ENCODE measurements around the gene GPS2. TPM values are rescaled to one million over a fixed set of nuclear protein-coding genes. Genes with fewer than 3 reads are reported as not detected.
A peak's percentile ranks its signal among the peaks of the same experiment; 100 is the strongest.

Gene GPS2
- total RNA-seq, 4 donors from 2014 or later = 66.9 to 104 (median 82.5) TPM

GRCh38 chr17:7309628-7310027, 5.5 kb downstream of the GPS2 start:
- ATAC-seq = no peak
- no peaks in the 10 kb centered on the region for H3K9me3 ChIP-seq
- peak overlapping the region in 1 of 2 donors; percentile 99 for H3K4me3 ChIP-seq
- H3K36me3 ChIP-seq = peaks cover 3 to 51% of the 10 kb centered on the region in 2 donors
- no peak for TF ChIP-seq CTCF (IDR thresholded peaks at IDR 0.05)
- TF ChIP-seq POLR2AphosphoS5 (IDR thresholded peaks at IDR 0.05) = no peak
- TF ChIP-seq EP300 (IDR thresholded peaks at IDR 0.05) = no peak
- no peak for TF ChIP-seq POLR2A (IDR thresholded peaks at IDR 0.05)
- H3K4me1 ChIP-seq = peaks cover 5 to 68% (median 33%) of the 10 kb centered on the region in 3 donors
- 85 to 86% methylated on average over 12 of the region's 12 CpGs for WGBS, 2 donors (ENCODE audit: low coverage in 1 of 2)
- H3K27me3 ChIP-seq = no peaks in the 10 kb centered on the region
- H3K27ac ChIP-seq = peak overlapping the region in 3 of 4 donors; percentile 99 to 100 (median 100)

- Histone ChIP-seq H3K4me3 (peak overlapping the region; percentile 68 to 99), H3K27me3 (no peaks in the 10 kb centered on the region), H3K27ac (peak overlapping the region; percentile 91 to 100 (median 100)), H3K36me3 (peaks cover 3 to 47% of the 10 kb centered on the region in 2 donors), H3K9me3 (no peaks in the 10 kb centered on the region), H3K4me1 (peaks cover 5 to 60% (median 25%) of the 10 kb centered on the region in 3 donors)
- no peak for TF ChIP-seq CTCF (IDR thresholded peaks at IDR 0.05)
- TF ChIP-seq POLR2AphosphoS5 (IDR thresholded peaks at IDR 0.05) = peak; percentile 36
- TF ChIP-seq POLR2A (IDR thresholded peaks at IDR 0.05) = no peak
- WGBS, 2 donors (ENCODE audit: low coverage in 1 of 2) = 0 to 3% methylated on average over 6 to 7 of the region's 14 CpGs
- peak; percentile 35 for ATAC-seq
Measured at GRCh38 chr17:7308625-7309433, 6.3 kb downstream of the GPS2 start.

- no peaks in the 10 kb centered on the region for H3K27me3 ChIP-seq
- no peaks in the 10 kb centered on the region for H3K9me3 ChIP-seq
- WGBS, 2 donors (ENCODE audit: low coverage in 1 of 2) = 0% methylated on average over 3 of the region's 104 CpGs; no CpG with 5 or more reads in 1 of the 2 donors
- TF ChIP-seq EP300 (IDR thresholded peaks at IDR 0.05) (no peak), CTCF (IDR thresholded peaks at IDR 0.05) (peak in 3 of 4 experiments; percentile 13 to 44 (median 33)), POLR2A (IDR thresholded peaks at IDR 0.05) (peak in 1 of 2 donors; percentile 95)
- peak overlapping the region; percentile 91 to 100 (median 100) for H3K27ac ChIP-seq
- peaks cover 3 to 38% of the 10 kb centered on the region in 2 donors for H3K36me3 ChIP-seq
- peak overlapping the region; percentile 68 to 99 for H3K4me3 ChIP-seq
- ATAC-seq = peak; percentile 17
- peaks cover 5 to 51% (median 16%) of the 10 kb centered on the region in 3 donors for H3K4me1 ChIP-seq
Measured at GRCh38 chr17:7307686-7308624, 7.2 kb downstream of the GPS2 start.

GRCh38 chr17:7306911-7307685, 8.1 kb downstream of the GPS2 start, which contains the start of gene EIF5A:
Gene EIF5A, plus strand, starts transcription at chr17:7307628. Its CDS starts 2,008 bp downstream, at chr17:7309636.
- Histone ChIP-seq H3K36me3 (peaks cover 3 to 29% of the 10 kb centered on the region in 2 donors), H3K27me3 (no peaks in the 10 kb centered on the region), H3K9me3 (no peaks in the 10 kb centered on the region), H3K4me3 (peak within 1 kb of the TSS; percentile 68 to 99), H3K27ac (peak within 1 kb of the TSS; percentile 91 to 100 (median 100)), H3K4me1 (peaks cover 5 to 42% (median 15%) of the 10 kb centered on the region in 3 donors)
- ATAC-seq = peak; percentile 93
- WGBS, 2 donors (ENCODE audit: low coverage in 1 of 2) = 0% methylated on average over 10 to 37 of the region's 64 CpGs
- TF ChIP-seq POLR2AphosphoS5 (IDR thresholded peaks at IDR 0.05) (peak; percentile 94), EP300 (IDR thresholded peaks at IDR 0.05) (no peak), POLR2A (IDR thresholded peaks at IDR 0.05) (peak; percentile 74 to 93), CTCF (IDR thresholded peaks at IDR 0.05) (no peak)
